Measurements from ENCODE around the gene SLC10A3. TPM values are rescaled to one million over a fixed set of nuclear protein-coding genes. Genes with fewer than 3 reads are reported as not detected.

The SLC10A3 gene
- polyA plus RNA-seq, 1 of the 3 experiments (the other 2 are of a cell fraction), result 29.7 TPM

DNA sequence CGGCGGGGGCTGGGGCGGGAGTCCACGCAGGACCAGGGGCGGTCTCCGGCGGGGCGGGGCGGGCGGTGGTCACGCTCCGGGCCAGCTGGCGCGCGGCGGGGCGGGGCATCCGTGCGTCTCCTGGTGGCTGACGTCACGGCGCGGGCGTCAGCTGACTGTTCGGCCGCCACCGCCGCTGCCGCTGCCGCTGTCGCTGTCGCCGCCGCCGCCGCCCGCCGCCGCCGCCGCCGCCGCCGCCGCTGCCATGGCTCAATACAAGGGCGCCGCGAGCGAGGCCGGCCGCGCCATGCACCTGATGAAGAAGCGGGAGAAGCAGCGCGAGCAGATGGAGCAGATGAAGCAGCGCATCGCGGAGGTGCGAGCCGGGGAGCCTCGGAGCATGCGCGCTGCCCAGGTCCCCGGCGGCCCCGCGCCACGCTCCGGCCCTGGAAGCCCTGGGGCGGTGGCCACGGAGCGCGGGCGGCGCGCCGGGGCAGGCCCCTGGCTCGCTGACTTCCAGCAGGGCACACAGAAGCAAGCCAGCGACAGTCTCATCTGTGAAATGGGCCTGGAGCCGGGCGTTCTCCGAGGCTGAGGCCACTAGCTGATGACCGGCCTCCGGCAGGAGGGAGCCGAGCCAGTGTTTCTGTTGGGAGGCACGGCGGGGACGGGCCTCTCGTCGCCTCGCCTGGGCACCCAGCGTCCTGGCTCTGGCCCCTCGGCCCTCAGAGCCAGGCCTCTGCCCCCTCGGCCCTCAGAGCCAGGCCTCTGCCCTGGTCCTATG lies 46.3 kb downstream of the SLC10A3 start, which contains the start of gene FAM50A:
TSS of gene FAM50A (plus strand) at position 150 of the 763 bp plus-strand sequence. CDS start at position 245, 95 bp downstream.
- Histone ChIP-seq H3F3A (replicated peaks; ENCODE audit: insufficient read depth) (peaks cover 4% of the 10 kb centered on the region), H2AFZ (ENCODE audit: low read depth) (no peak within 1 kb of the TSS), H3K79me2 (ENCODE audit: insufficient read depth) (peaks cover 38% of the 10 kb centered on the region), H3K36me3 (replicated peaks in 1 of 2; ENCODE audit: control insufficient read depth in 1 of 2, insufficient read depth in 2 of 2, low read length in 1 of 2) (peaks cover 0 to 17% of the 10 kb centered on the region in 2 experiments), H3K27me3 (ENCODE audit: insufficient read depth) (peaks cover 16% of the 10 kb centered on the region), H3K4me1 (ENCODE audit: control insufficient read depth in 1 of 2, insufficient read depth in 2 of 2, low read depth in 1 of 2, low read length in 1 of 2) (peaks cover 0 to 14% of the 10 kb centered on the region in 2 experiments; a peak in 1 of 4 replicates), H3K9me3 (no peaks in the 10 kb centered on the region), H3K27ac (ENCODE audit: low read depth in 2 of 2, low read length in 1 of 2) (peak within 1 kb of the TSS; percentile 60), H4K20me1 (ENCODE audit: insufficient read depth) (peaks cover 21% of the 10 kb centered on the region; the same call in 1 of the 2 replicates), H3K9me2 (no peaks in the 10 kb centered on the region), H3K9ac (peak within 1 kb of the TSS; percentile 63), H3K4me3 (ENCODE audit: low read depth in 2 of 2, low read length in 1 of 2) (peak within 1 kb of the TSS; percentile 59 to 66), H3K4me2 (peak within 1 kb of the TSS; percentile 84)
- TF ChIP-seq RCOR1 (IDR thresholded peaks at IDR 0.05; ENCODE audit: low read length), result no peak
- TF ChIP-seq, protein P1, sequence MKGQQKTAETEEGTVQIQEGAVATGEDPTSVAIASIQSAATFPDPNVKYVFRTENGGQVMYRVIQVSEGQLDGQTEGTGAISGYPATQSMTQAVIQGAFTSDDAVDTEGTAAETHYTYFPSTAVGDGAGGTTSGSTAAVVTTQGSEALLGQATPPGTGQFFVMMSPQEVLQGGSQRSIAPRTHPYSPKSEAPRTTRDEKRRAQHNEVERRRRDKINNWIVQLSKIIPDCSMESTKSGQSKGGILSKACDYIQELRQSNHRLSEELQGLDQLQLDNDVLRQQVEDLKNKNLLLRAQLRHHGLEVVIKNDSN (IDR thresholded peaks at IDR 0.05; ENCODE audit: borderline replicate concordance, low read depth), result peak; percentile 71; the same call in 1 of the 2 replicates
- 0 out of 2 replicates have a peak, but pooled peaks have one; percentile 16 for TF ChIP-seq MXI1 (IDR thresholded peaks at IDR 0.05; ENCODE audit: low read depth, low read length)
- no peak for TF ChIP-seq CHD2 (IDR thresholded peaks at IDR 0.05; ENCODE audit: low read length, partially characterized antibody)
- TF ChIP-seq, protein P2, sequence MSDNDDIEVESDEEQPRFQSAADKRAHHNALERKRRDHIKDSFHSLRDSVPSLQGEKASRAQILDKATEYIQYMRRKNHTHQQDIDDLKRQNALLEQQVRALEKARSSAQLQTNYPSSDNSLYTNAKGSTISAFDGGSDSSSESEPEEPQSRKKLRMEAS (IDR thresholded peaks at IDR 0.05; ENCODE audit: low read depth), result no peak
- TF ChIP-seq NRF1 (IDR thresholded peaks at IDR 0.05; ENCODE audit: low read depth, low read length), result peak; percentile 41; the same call in 1 of the 2 replicates
- TF ChIP-seq TAF1 (IDR thresholded peaks at IDR 0.05; ENCODE audit: borderline replicate concordance, low read depth, low read length), result no peak
- TF ChIP-seq RFX5 (IDR thresholded peaks at IDR 0.05; ENCODE audit: low read length), result no peak
- TF ChIP-seq FOXM1 (IDR thresholded peaks at IDR 0.05; ENCODE audit: low read depth), result no peak
- TF ChIP-seq TEAD4 (IDR thresholded peaks at IDR 0.05; ENCODE audit: borderline replicate concordance, insufficient read depth), result no peak
- TF ChIP-seq, protein P3, sequence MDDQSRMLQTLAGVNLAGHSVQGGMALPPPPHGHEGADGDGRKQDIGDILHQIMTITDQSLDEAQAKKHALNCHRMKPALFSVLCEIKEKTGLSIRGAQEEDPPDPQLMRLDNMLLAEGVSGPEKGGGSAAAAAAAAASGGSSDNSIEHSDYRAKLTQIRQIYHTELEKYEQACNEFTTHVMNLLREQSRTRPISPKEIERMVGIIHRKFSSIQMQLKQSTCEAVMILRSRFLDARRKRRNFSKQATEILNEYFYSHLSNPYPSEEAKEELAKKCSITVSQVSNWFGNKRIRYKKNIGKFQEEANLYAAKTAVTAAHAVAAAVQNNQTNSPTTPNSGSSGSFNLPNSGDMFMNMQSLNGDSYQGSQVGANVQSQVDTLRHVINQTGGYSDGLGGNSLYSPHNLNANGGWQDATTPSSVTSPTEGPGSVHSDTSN (IDR thresholded peaks at IDR 0.05), result peak; percentile 15; the same call in 1 of the 2 replicates
- DNase-seq, result peak; percentile 92
- no CpG with 5 or more reads among the region's 94 CpGs for WGBS (ENCODE audit: low lambda C conversion rate)
- POLR2A ChIA-PET, result interaction anchor here (0.9 to 1.5 kb wide), 6 partner anchors 13 to 83 kb away, joined by 3 to 6 read pairs (median 4); partner anchors contain the start of genes ATP6AP1 and RPL10
- CTCF ChIA-PET, result no interaction called here

DNA sequence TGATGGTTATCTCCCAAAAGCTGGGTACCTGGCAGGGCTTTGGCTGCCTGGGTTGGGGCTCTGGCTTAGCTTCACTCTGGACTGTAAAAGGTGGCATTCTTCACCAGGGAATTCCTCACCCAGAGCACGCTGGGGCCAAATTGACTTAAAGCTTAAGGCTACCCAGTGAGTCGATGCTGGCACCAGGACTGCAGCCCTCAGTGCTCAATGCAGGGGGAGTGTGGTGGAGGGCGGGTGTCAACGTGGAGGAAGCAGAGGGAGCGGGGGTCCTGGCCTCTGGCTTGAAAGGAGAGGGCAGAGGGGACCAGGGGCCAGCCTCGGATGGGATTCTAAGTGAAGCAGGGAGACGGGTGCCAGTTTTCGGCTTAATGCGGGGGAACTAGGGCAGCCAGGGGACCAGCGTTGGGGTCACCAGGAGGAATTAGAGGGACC lies 46.9 kb downstream of the SLC10A3 start:
- 0 out of 2 replicates have a peak overlapping the region, but pooled peaks have one; percentile 31 for H3K9ac ChIP-seq
- H3K27me3 ChIP-seq (ENCODE audit: insufficient read depth), result peaks cover 10% of the 10 kb centered on the region
- H3K27ac ChIP-seq (ENCODE audit: low read depth in 2 of 2, low read length in 1 of 2), result peak overlapping the region; percentile 58 to 60
- no peaks in the 10 kb centered on the region for H3K9me2 ChIP-seq
- WGBS (ENCODE audit: low lambda C conversion rate), result 20% methylated on average over 9 of the region's 10 CpGs
- peak overlapping the region; percentile 73; the same call in 1 of the 2 replicates for H3K4me2 ChIP-seq
- peaks cover 45% of the 10 kb centered on the region for H3K79me2 ChIP-seq (ENCODE audit: insufficient read depth)
- H4K20me1 ChIP-seq (ENCODE audit: insufficient read depth), result peaks cover 28% of the 10 kb centered on the region; the same call in 1 of the 2 replicates
- peak overlapping the region in 1 of 2 experiments; percentile 59; a peak in 2 of 4 replicates for H3K4me3 ChIP-seq (ENCODE audit: low read depth in 2 of 2, low read length in 1 of 2)
- H3K36me3 ChIP-seq (replicated peaks in 1 of 2; ENCODE audit: control insufficient read depth in 1 of 2, insufficient read depth in 2 of 2, low read length in 1 of 2), result peaks cover 0 to 20% of the 10 kb centered on the region in 2 experiments
- no peak overlapping the region for H2AFZ ChIP-seq (ENCODE audit: low read depth)
- H3K9me3 ChIP-seq, result no peaks in the 10 kb centered on the region
- H3K4me1 ChIP-seq (ENCODE audit: control insufficient read depth in 1 of 2, insufficient read depth in 2 of 2, low read depth in 1 of 2, low read length in 1 of 2), result peaks cover 0 to 21% of the 10 kb centered on the region in 2 experiments; a peak in 1 of 4 replicates
- peaks cover 4% of the 10 kb centered on the region for H3F3A ChIP-seq (replicated peaks; ENCODE audit: insufficient read depth)
- DNase-seq, result peak; percentile 62
- ChIA-PET CTCF (no interaction called here), POLR2A (interaction anchor here (1.1 to 1.5 kb wide), 5 partner anchors 13 to 84 kb away, joined by 3 to 6 read pairs (median 4); partner anchors contain the start of genes ATP6AP1 and RPL10)
- no peak for TF ChIP-seq FOXJ3 (CRISPR knock-in tag; IDR thresholded peaks at IDR 0.05)
- TF ChIP-seq CHD2 (IDR thresholded peaks at IDR 0.05; ENCODE audit: low read length, partially characterized antibody), result no peak
- TF ChIP-seq RXRA (IDR thresholded peaks at IDR 0.05; ENCODE audit: borderline replicate concordance, low read depth), result no peak
- TF ChIP-seq EZH2phosphoT487 (IDR thresholded peaks at IDR 0.05; ENCODE audit: borderline replicate concordance, low read depth), result no peak
- no peak for TF ChIP-seq NFIC (IDR thresholded peaks at IDR 0.05; ENCODE audit: borderline replicate concordance)
- TF ChIP-seq GABPA (IDR thresholded peaks at IDR 0.05; ENCODE audit: low read depth), result no peak
- TF ChIP-seq, protein P4, sequence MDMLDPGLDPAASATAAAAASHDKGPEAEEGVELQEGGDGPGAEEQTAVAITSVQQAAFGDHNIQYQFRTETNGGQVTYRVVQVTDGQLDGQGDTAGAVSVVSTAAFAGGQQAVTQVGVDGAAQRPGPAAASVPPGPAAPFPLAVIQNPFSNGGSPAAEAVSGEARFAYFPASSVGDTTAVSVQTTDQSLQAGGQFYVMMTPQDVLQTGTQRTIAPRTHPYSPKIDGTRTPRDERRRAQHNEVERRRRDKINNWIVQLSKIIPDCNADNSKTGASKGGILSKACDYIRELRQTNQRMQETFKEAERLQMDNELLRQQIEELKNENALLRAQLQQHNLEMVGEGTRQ (IDR thresholded peaks at IDR 0.05; ENCODE audit: borderline replicate concordance, low read depth, low read length), result no peak
- no peak for TF ChIP-seq NRF1 (IDR thresholded peaks at IDR 0.05; ENCODE audit: low read depth, low read length)
- TF ChIP-seq POLR2AphosphoS5 (IDR thresholded peaks at IDR 0.05; ENCODE audit: low read depth, low read length), result no peak
- TF ChIP-seq, protein P2 (IDR thresholded peaks at IDR 0.05; ENCODE audit: low read depth), result no peak
- TF ChIP-seq, protein P5, sequence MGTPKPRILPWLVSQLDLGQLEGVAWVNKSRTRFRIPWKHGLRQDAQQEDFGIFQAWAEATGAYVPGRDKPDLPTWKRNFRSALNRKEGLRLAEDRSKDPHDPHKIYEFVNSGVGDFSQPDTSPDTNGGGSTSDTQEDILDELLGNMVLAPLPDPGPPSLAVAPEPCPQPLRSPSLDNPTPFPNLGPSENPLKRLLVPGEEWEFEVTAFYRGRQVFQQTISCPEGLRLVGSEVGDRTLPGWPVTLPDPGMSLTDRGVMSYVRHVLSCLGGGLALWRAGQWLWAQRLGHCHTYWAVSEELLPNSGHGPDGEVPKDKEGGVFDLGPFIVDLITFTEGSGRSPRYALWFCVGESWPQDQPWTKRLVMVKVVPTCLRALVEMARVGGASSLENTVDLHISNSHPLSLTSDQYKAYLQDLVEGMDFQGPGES (IDR thresholded peaks at IDR 0.05; ENCODE audit: low read depth, low read length), result no peak
